IgD-negative memory B cell (primary cell): ENCODE data around the gene CASP12. TPM values are rescaled to one million over a fixed set of nuclear protein-coding genes. Genes with fewer than 3 reads are reported as not detected.

Experiments
- H3K27ac Mint-ChIP-seq, 3 donors: one replicate each; pipeline ENCODE4 v1.8.0; 2020 to 2022; ENCODE audit warnings: mild to moderate bottlenecking in 3 of 3, mixed read lengths in 3 of 3, moderate library complexity in 1 of 3
- H3K27me3 Mint-ChIP-seq: one replicate; pipeline ENCODE4 v1.8.0; 2021; ENCODE audit warnings: mixed read lengths
- H3K36me3 Mint-ChIP-seq: one replicate; pipeline ENCODE4 v1.8.0; 2020; ENCODE audit warnings: mild to moderate bottlenecking, mixed read lengths
- H3K4me1 Mint-ChIP-seq, 3 donors: one replicate each; pipeline ENCODE4 v1.8.0; 2020 to 2022; ENCODE audit warnings: mixed read lengths in 3 of 3, mild to moderate bottlenecking in 1 of 3
- H3K4me3 Mint-ChIP-seq, 4 donors: one replicate each; pipeline ENCODE4 v1.8.0; 2020 to 2022; ENCODE audit warnings: mild to moderate bottlenecking in 4 of 4, mixed read lengths in 4 of 4, moderate library complexity in 3 of 4
- H3K9me3 Mint-ChIP-seq, 3 donors: one replicate each; pipeline ENCODE4 v1.8.0; 2020 to 2021; ENCODE audit warnings: mixed read lengths in 3 of 3, mild to moderate bottlenecking in 1 of 3
- polyA plus RNA-seq: library from polyadenylated mRNA; unstranded; fragments of 300-500 nt; fragmentation: Illumina TruSeq; gene quantifications from one replicate; pipeline ENCODE4 v1.2.3, GENCODE V29; 2021

CASP12 gene
- polyA plus RNA-seq, 1 donor from 2014 or later = not detected

- Mint-ChIP-seq H3K36me3 (no peaks in the 10 kb centered on the region), H3K4me3 (peak overlapping the region in 2 of 4 donors; percentile 46 to 67), H3K27ac (peak overlapping the region in 2 of 3 donors; percentile 20 to 28), H3K4me1 (peaks cover 11 to 23% (median 22%) of the 10 kb centered on the region in 3 donors), H3K9me3 (peaks cover 4 to 7% (median 6%) of the 10 kb centered on the region in 3 donors), H3K27me3 (no peaks in the 10 kb centered on the region)
Observed at GRCh38 chr11:104837969-104838639, 60.2 kb downstream of the CASP12 start.

GRCh38 chr11:104836691-104837090, 61.6 kb downstream of the CASP12 start:
- Mint-ChIP-seq H3K4me1 (peaks cover 13 to 23% (median 22%) of the 10 kb centered on the region in 3 donors), H3K9me3 (peaks cover 5 to 7% (median 7%) of the 10 kb centered on the region in 3 donors), H3K27ac (no peak overlapping the region), H3K36me3 (no peaks in the 10 kb centered on the region), H3K27me3 (no peaks in the 10 kb centered on the region), H3K4me3 (no peak overlapping the region)

Other genes starting within 250 kb of the CASP12 start
- gene CASP4, start 70.1 kb upstream of the CASP12 start, polyA plus RNA-seq = 105 TPM
- gene CASP5, start 124.7 kb upstream of the CASP12 start, polyA plus RNA-seq = 0.45 TPM
- gene CASP1, start 136.7 kb upstream of the CASP12 start, polyA plus RNA-seq = 75.2 TPM
- gene CARD16, start 146.9 kb upstream of the CASP12 start, polyA plus RNA-seq = 173 TPM
- not detected for gene CARD18, start 241.3 kb upstream of the CASP12 start, polyA plus RNA-seq